Neuronal stem cell (in vitro differentiated cells): ENCODE data around the gene CAMTA1.

Source experiments
- DNase-seq: peaks from one replicate; pipeline ENCODE4 v3.0.0-alpha.2; 2013; ENCODE audit warnings: low spot score
- H2AFZ ChIP-seq: one replicate; pipeline ENCODE4 v1.6.1; 2013; ENCODE audit warnings: mild to moderate bottlenecking, low read length, inconsistent platforms
- H2AK5ac ChIP-seq: 2 replicates; pipeline ENCODE4 v1.6.1; 2013; ENCODE audit warnings: low read depth, mild to moderate bottlenecking, inconsistent platforms, low read length, moderate library complexity, mixed read lengths
- H2BK120ac ChIP-seq: 2 replicates; pipeline ENCODE4 v1.6.1; 2013; ENCODE audit warnings: low read depth, mild to moderate bottlenecking, inconsistent platforms, low read length, moderate library complexity, mixed read lengths
- H2BK12ac ChIP-seq: one replicate; pipeline ENCODE4 v1.6.1; 2013; ENCODE audit warnings: low read length, inconsistent platforms
- H2BK15ac ChIP-seq: 2 replicates; pipeline ENCODE4 v1.6.1; 2013; ENCODE audit warnings: mild to moderate bottlenecking, low read length, inconsistent platforms, mixed read lengths
- H2BK5ac ChIP-seq: one replicate; pipeline ENCODE4 v1.6.1; 2013; ENCODE audit warnings: inconsistent platforms, mild to moderate bottlenecking, low read length, moderate library complexity
- H3K14ac ChIP-seq: one replicate; pipeline ENCODE4 v1.6.1; 2013; ENCODE audit warnings: low read length, inconsistent platforms
- H3K18ac ChIP-seq: 2 replicates; pipeline ENCODE4 v1.6.1; 2013; ENCODE audit warnings: low read length, inconsistent platforms
- H3K23ac ChIP-seq: 2 replicates; pipeline ENCODE4 v1.6.1; 2013; ENCODE audit warnings: low read depth, mild to moderate bottlenecking, mixed read lengths, low read length, inconsistent platforms; ENCODE audit not compliant: poor library complexity
- H3K27ac ChIP-seq: replicated peaks from 3 replicates; pipeline ENCODE4 v1.5.1; 2013; ENCODE audit warnings: low read length, inconsistent platforms
- H3K27me3 ChIP-seq, 3 experiments: 2 replicates each; pipeline ENCODE4 v1.6.1; 2013; ENCODE audit warnings: low read length in 3 of 3, mild to moderate bottlenecking in 2 of 3, inconsistent platforms in 1 of 3, low read depth in 1 of 3, mixed read lengths in 1 of 3, moderate library complexity in 1 of 3; ENCODE audit not compliant: control insufficient read depth in 3 of 3, insufficient read depth in 3 of 3
- H3K36me3 ChIP-seq, 2 donors: replicated peaks in 1 of 2; 2 replicates each; pipeline ENCODE4 v1.6.1; 2013; ENCODE audit warnings: low read length in 2 of 2; ENCODE audit not compliant: control insufficient read depth in 2 of 2, insufficient read depth in 2 of 2
- H3K4ac ChIP-seq: 2 replicates; pipeline ENCODE4 v1.6.1; 2013; ENCODE audit warnings: inconsistent platforms, mild to moderate bottlenecking, low read length, moderate library complexity
- H3K4me1 ChIP-seq, 2 donors: 1 replicate in 1 of 2; 2 replicates in 1 of 2; pipeline ENCODE4 v1.6.1; 2013; ENCODE audit warnings: low read length in 2 of 2, low read depth in 1 of 2; ENCODE audit not compliant: control insufficient read depth in 2 of 2, insufficient read depth in 1 of 2
- H3K4me2 ChIP-seq: one replicate; pipeline ENCODE4 v1.6.1; 2013; ENCODE audit warnings: mild to moderate bottlenecking, low read length, inconsistent platforms; ENCODE audit not compliant: insufficient read depth, poor library complexity, severe bottlenecking
- H3K4me3 ChIP-seq, 2 donors: 2 replicates each; pipeline ENCODE4 v1.5.1; 2013; ENCODE audit warnings: low read length in 2 of 2, mild to moderate bottlenecking in 2 of 2, inconsistent platforms in 1 of 2, moderate library complexity in 1 of 2
- H3K79me1 ChIP-seq: one replicate; pipeline ENCODE4 v1.6.1; 2013; ENCODE audit warnings: low read depth, mild to moderate bottlenecking, inconsistent platforms, low read length, moderate library complexity
- H3K9ac ChIP-seq: one replicate; pipeline ENCODE4 v1.6.1; 2013; ENCODE audit warnings: mild to moderate bottlenecking, low read depth, low read length, inconsistent platforms; ENCODE audit not compliant: poor library complexity
- H3K9me3 ChIP-seq, 2 donors: replicated peaks in 1 of 2; 2 replicates each; pipeline versions ENCODE3 to v1.6.1; 2013; ENCODE audit warnings: low read length in 2 of 2, mild to moderate bottlenecking in 2 of 2, inconsistent platforms in 1 of 2, low read depth in 1 of 2, mixed read lengths in 1 of 2, moderate library complexity in 1 of 2; ENCODE audit not compliant: control insufficient read depth in 2 of 2, insufficient read depth in 1 of 2
- H4K8ac ChIP-seq: one replicate; pipeline ENCODE4 v1.6.1; 2013; ENCODE audit warnings: low read depth, mild to moderate bottlenecking, inconsistent platforms, low read length, moderate library complexity
- H4K91ac ChIP-seq: one replicate; pipeline ENCODE4 v1.6.1; 2013; ENCODE audit warnings: low read length, low read depth, mild to moderate bottlenecking, inconsistent platforms; ENCODE audit not compliant: poor library complexity
- WGBS, 2 donors: extraction: QIAGEN DNeasy Blood & Tissue Kit; methylation state at CpG; one replicate each; pipeline ENCODE4 v1.1.7; 2013; ENCODE audit warnings: missing lambda C conversion rate in 2 of 2, mixed read lengths in 1 of 2; ENCODE audit not compliant: insufficient read length in 2 of 2, insufficient replicate concordance in 1 of 2; ENCODE audit errors: extremely low coverage in 2 of 2; 5-methylcytosine and 5-hydroxymethylcytosine counted together

The CAMTA1 gene

GRCh38 chr1:7011826-7012225 is 226.6 kb downstream of the CAMTA1 start:
- H4K8ac ChIP-seq, result no peak overlapping the region

GRCh38 chr1:7012461-7012924 is 227.2 kb downstream of the CAMTA1 start:
- no peak overlapping the region for H3K18ac ChIP-seq
- H3K4me2 ChIP-seq, result no peak overlapping the region
- no peak overlapping the region for H3K23ac ChIP-seq
- H3K79me1 ChIP-seq, result no peaks in the 10 kb centered on the region
- no peak overlapping the region for H4K91ac ChIP-seq
- H3K4ac ChIP-seq, result no peak overlapping the region
- no peak overlapping the region for H3K14ac ChIP-seq
- DNase-seq, result no peak
- no peak overlapping the region for H3K9ac ChIP-seq
- H2AK5ac ChIP-seq, result no peak overlapping the region
- H3K27me3 ChIP-seq, result peaks cover 0 to 56% (median 0%) of the 10 kb centered on the region in 3 experiments
- H2BK120ac ChIP-seq, result no peak overlapping the region
- H3K4me1 ChIP-seq, result no peaks in the 10 kb centered on the region
- no peak overlapping the region for H4K8ac ChIP-seq
- no CpG with 5 or more reads among the region's 14 CpGs for whole genome bisulfite sequencing, 2 donors
- H2BK5ac ChIP-seq, result no peak overlapping the region
- H2BK15ac ChIP-seq, result no peak overlapping the region
- no peaks in the 10 kb centered on the region for H3K36me3 ChIP-seq
- H3K27ac ChIP-seq, result no peak overlapping the region
- no peak overlapping the region for H2AFZ ChIP-seq
- no peak overlapping the region for H3K4me3 ChIP-seq
- no peak overlapping the region for H2BK12ac ChIP-seq
- H3K9me3 ChIP-seq, result no peaks in the 10 kb centered on the region

More at GRCh38 chr1:7011826-7012225, 226.6 kb downstream of the CAMTA1 start:
- no peak overlapping the region for H4K91ac ChIP-seq
- no peak overlapping the region for H2BK120ac ChIP-seq
- WGBS, 2 donors, result no CpG with 5 or more reads among the region's 9 CpGs
- H3K14ac ChIP-seq, result no peak overlapping the region
- H3K79me1 ChIP-seq, result no peaks in the 10 kb centered on the region
- no peak overlapping the region for H2BK12ac ChIP-seq
- no peak overlapping the region for H3K4me2 ChIP-seq
- no peak overlapping the region for H3K18ac ChIP-seq
- no peak overlapping the region for H3K23ac ChIP-seq
- H2AK5ac ChIP-seq, result no peak overlapping the region
- no peaks in the 10 kb centered on the region for H3K9me3 ChIP-seq
- no peak overlapping the region for H3K27ac ChIP-seq
- H3K4me1 ChIP-seq, result no peaks in the 10 kb centered on the region
- no peaks in the 10 kb centered on the region for H3K36me3 ChIP-seq
- peaks cover 0 to 56% (median 0%) of the 10 kb centered on the region in 3 experiments for H3K27me3 ChIP-seq
- no peak overlapping the region for H2BK5ac ChIP-seq
- H2AFZ ChIP-seq, result no peak overlapping the region
- H3K9ac ChIP-seq, result no peak overlapping the region
- H3K4ac ChIP-seq, result no peak overlapping the region
- no peak overlapping the region for H3K4me3 ChIP-seq
- no peak for DNase-seq
- no peak overlapping the region for H2BK15ac ChIP-seq

- H2AFZ ChIP-seq, result no peak overlapping the region
- DNase-seq, result no peak
- H4K91ac ChIP-seq, result no peak overlapping the region
- H2BK120ac ChIP-seq, result no peak overlapping the region
- no peak overlapping the region for H3K9ac ChIP-seq
- no peak overlapping the region for H3K4ac ChIP-seq
- no peak overlapping the region for H3K23ac ChIP-seq
- no peak overlapping the region for H3K4me2 ChIP-seq
- H3K27ac ChIP-seq, result no peak overlapping the region
- H4K8ac ChIP-seq, result no peak overlapping the region
- no peak overlapping the region for H2BK12ac ChIP-seq
- no peak overlapping the region for H3K14ac ChIP-seq
- no peaks in the 10 kb centered on the region for H3K36me3 ChIP-seq
- no peak overlapping the region for H3K18ac ChIP-seq
- H3K4me1 ChIP-seq, result no peaks in the 10 kb centered on the region
- H3K27me3 ChIP-seq, result peaks cover 0 to 48% (median 0%) of the 10 kb centered on the region in 3 experiments
- H3K9me3 ChIP-seq, result no peaks in the 10 kb centered on the region
- WGBS, 2 donors, result no CpG with 5 or more reads among the region's 18 CpGs
- H2BK15ac ChIP-seq, result no peak overlapping the region
- H2BK5ac ChIP-seq, result no peak overlapping the region
- H3K79me1 ChIP-seq, result no peaks in the 10 kb centered on the region
- H3K4me3 ChIP-seq, result no peak overlapping the region
- H2AK5ac ChIP-seq, result no peak overlapping the region
These were observed 228.8 kb downstream of the CAMTA1 start for GRCh38 chr1:7013833-7014639.

GRCh38 chr1:7014640-7014930 is 229.3 kb downstream of the CAMTA1 start:
- WGBS, 2 donors, result no CpG with 5 or more reads among the region's 8 CpGs

More at GRCh38 chr1:7014640-7014930, 229.3 kb downstream of the CAMTA1 start:
- no peaks in the 10 kb centered on the region for H3K79me1 ChIP-seq
- H3K27me3 ChIP-seq, result peaks cover 0 to 45% (median 0%) of the 10 kb centered on the region in 3 experiments
- H2AFZ ChIP-seq, result no peak overlapping the region
- H3K36me3 ChIP-seq, result no peaks in the 10 kb centered on the region
- no peak overlapping the region for H3K23ac ChIP-seq
- H3K9ac ChIP-seq, result no peak overlapping the region
- no peak overlapping the region for H3K27ac ChIP-seq
- H2BK5ac ChIP-seq, result no peak overlapping the region
- no peak overlapping the region for H2BK12ac ChIP-seq
- no peak overlapping the region for H2AK5ac ChIP-seq
- H3K4ac ChIP-seq, result no peak overlapping the region
- H3K4me2 ChIP-seq, result no peak overlapping the region
- H2BK120ac ChIP-seq, result no peak overlapping the region
- no peak for DNase-seq
- H3K4me3 ChIP-seq, result no peak overlapping the region
- no peaks in the 10 kb centered on the region for H3K9me3 ChIP-seq
- H2BK15ac ChIP-seq, result no peak overlapping the region
- no peak overlapping the region for H4K8ac ChIP-seq
- no peaks in the 10 kb centered on the region for H3K4me1 ChIP-seq
- no peak overlapping the region for H3K18ac ChIP-seq
- no peak overlapping the region for H3K14ac ChIP-seq
- no peak overlapping the region for H4K91ac ChIP-seq
